ENCODE results near the gene HSDL1.

HSDL1 gene

GRCh38 chr16:84082110-84082509 lies 62.9 kb downstream of the HSDL1 start:
- no peak for DNase-seq (ENCODE audit: low read depth in 2 of 2)

DNA sequence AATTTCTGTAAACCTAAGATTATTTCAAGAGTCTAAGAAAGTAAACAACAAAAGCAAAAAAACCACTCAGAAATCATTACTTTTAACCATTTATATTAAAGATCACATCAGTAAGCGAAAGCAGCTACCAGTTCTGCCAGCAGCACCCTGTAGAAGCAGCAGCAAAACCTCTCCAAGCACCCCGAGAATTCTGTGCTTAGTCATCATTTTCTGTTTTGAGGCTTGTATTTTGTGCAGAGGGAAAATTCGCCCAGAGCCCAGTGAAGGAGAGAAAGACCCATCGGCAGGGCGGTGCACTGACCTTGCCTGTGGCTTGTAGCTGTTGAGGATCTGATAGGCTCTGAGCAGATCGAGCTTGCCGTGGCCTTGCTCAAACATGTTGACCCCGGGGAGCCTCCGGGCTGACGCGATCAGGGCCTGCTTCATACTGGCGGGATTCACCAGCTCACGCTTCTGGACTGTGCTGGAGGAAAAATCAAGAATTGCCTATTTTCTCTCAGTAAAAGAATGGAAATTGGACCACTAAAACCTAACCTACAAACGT lies 63.5 kb downstream of the HSDL1 start:
- DNase-seq (ENCODE audit: low read depth in 2 of 2), result no peak

- DNase-seq (ENCODE audit: low read depth in 2 of 2), result no peak
These were observed 64.2 kb downstream of the HSDL1 start for GRCh38 chr16:84080813-84081212.

GRCh38 chr16:84080378-84080777 lies 64.6 kb downstream of the HSDL1 start:
- no peak for DNase-seq (ENCODE audit: low read depth in 2 of 2)

- DNase-seq (ENCODE audit: low read depth in 2 of 2), result no peak
These were observed 65.3 kb downstream of the HSDL1 start for GRCh38 chr16:84079664-84080063.

GRCh38 chr16:84075376-84075775 lies 69.6 kb downstream of the HSDL1 start:
- DNase-seq (ENCODE audit: low read depth in 2 of 2), result no peak

DNA sequence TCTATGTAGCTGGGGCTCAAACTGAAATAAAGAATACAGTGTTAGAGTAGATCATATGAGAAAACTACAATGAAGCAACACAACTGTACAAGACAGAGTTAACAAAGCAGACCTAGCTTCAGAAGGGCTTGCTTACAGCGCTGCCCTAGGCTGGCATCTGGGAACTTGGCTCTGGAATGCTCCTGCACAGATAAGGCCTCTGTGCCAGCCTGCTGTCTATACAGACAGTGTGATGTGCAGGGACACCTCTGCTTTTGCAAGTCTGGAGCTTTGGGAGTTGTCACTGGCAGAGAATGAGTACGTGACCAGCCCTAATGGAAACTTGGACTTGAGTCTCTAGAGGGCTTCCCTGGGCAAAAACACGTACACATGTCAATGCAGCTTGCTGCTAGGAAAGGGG lies 70.3 kb downstream of the HSDL1 start:
- no peak for DNase-seq (ENCODE audit: low read depth in 2 of 2)

All from activated CD4-positive, alpha-beta T cell treated with anti-CD3 and anti-CD28 coated beads for 24 hours (primary cell).